AG09319 (cell line): ENCODE results near the gene CDC14B.

Experiments
- DNase-seq: peaks from one replicate; pipeline ENCODE4 v3.0.0-alpha.2; 2010; ENCODE audit warnings: low read depth; ENCODE audit errors: extremely low read depth
- CTCF ChIP-seq: IDR thresholded peaks from 2 replicates; pipeline ENCODE4 v1.5.1; 2011; ENCODE audit warnings: low read depth, mild to moderate bottlenecking, inconsistent platforms, low read length, moderate library complexity

The CDC14B gene

GRCh38 chr9:96491880-96492525, 127.6 kb downstream of the CDC14B start:
- DNase-seq: no peak
- no peak for TF ChIP-seq CTCF

- no peak for DNase-seq
- no peak for TF ChIP-seq CTCF
Measured at GRCh38 chr9:96491079-96491879, 128.4 kb downstream of the CDC14B start.

- no peak for TF ChIP-seq CTCF
- no peak for DNase-seq
Measured at GRCh38 chr9:96490534-96491078, 129.0 kb downstream of the CDC14B start.

GRCh38 chr9:96489482-96489979, 130.1 kb downstream of the CDC14B start:
- no peak for DNase-seq

GRCh38 chr9:96487949-96488348, 131.7 kb downstream of the CDC14B start:
- TF ChIP-seq CTCF: no peak
- DNase-seq: no peak

More at GRCh38 chr9:96489482-96489979, 130.1 kb downstream of the CDC14B start:
- TF ChIP-seq CTCF: no peak

GRCh38 chr9:96487029-96487396, 132.6 kb downstream of the CDC14B start:
- TF ChIP-seq CTCF: no peak
- DNase-seq: no peak
